ENCODE data around the gene CTDSPL.

Gene CTDSPL

DNA sequence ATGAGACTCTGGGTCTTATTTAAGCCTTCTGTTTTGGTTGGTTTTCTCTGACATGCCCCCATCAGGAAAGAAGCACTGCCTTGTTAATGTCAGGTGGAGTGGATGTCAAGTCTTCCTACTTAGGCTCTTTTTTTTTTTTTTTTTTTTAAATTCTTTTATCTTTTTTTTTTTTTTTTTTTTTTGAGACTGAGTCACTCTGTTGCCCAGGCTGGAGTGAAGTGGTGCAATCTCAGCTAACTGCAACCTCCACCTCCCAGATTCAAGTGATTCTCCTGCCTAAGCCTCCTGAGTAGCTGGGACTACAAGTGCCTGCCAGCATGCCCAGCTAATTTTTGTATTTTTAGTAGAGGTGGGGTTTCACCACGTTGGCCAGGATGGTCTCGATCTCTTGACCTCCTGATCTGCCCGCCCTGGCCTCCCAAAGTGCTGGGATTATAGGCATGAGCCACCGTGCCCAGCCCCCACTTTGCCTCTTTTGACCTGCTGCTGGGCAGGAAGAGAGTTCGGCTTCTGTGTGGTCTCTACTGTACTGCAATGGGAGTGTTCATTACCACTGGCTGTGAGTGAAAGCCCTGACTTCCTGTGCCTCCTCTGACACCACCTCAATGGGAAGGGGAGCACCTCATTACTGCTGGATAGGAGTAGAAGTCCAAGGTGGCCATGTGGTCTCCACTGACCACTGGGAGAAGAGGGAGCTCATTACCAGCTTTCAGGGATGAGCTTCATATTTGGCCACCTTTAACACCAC, 10.9 kb downstream of the CTDSPL start:
- Histone ChIP-seq H3K36me3 (ENCODE audit: insufficient read depth) (no peaks in the 10 kb centered on the region), H3K9ac (no peak overlapping the region), H2AFZ (ENCODE audit: low read depth) (no peak overlapping the region), H3K27me3 (ENCODE audit: insufficient read depth, low read depth) (no peaks in the 10 kb centered on the region), H3K4me2 (no peak overlapping the region), H3K79me2 (ENCODE audit: insufficient read depth, low read depth) (no peaks in the 10 kb centered on the region), H3K27ac (no peak overlapping the region), H3K4me1 (ENCODE audit: low read depth, poor library complexity, severe bottlenecking) (no peaks in the 10 kb centered on the region), H3K4me3 (IDR thresholded peaks at IDR 0.05; ENCODE audit: insufficient read depth, low read depth, low read length) (no peak overlapping the region), H4K20me1 (ENCODE audit: insufficient read depth) (no peaks in the 10 kb centered on the region)
- TF ChIP-seq, protein P1, sequence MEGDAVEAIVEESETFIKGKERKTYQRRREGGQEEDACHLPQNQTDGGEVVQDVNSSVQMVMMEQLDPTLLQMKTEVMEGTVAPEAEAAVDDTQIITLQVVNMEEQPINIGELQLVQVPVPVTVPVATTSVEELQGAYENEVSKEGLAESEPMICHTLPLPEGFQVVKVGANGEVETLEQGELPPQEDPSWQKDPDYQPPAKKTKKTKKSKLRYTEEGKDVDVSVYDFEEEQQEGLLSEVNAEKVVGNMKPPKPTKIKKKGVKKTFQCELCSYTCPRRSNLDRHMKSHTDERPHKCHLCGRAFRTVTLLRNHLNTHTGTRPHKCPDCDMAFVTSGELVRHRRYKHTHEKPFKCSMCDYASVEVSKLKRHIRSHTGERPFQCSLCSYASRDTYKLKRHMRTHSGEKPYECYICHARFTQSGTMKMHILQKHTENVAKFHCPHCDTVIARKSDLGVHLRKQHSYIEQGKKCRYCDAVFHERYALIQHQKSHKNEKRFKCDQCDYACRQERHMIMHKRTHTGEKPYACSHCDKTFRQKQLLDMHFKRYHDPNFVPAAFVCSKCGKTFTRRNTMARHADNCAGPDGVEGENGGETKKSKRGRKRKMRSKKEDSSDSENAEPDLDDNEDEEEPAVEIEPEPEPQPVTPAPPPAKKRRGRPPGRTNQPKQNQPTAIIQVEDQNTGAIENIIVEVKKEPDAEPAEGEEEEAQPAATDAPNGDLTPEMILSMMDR (conservative IDR thresholded peaks at IDR 0.05; ENCODE audit: low read depth, low read length) = no peak

DNA sequence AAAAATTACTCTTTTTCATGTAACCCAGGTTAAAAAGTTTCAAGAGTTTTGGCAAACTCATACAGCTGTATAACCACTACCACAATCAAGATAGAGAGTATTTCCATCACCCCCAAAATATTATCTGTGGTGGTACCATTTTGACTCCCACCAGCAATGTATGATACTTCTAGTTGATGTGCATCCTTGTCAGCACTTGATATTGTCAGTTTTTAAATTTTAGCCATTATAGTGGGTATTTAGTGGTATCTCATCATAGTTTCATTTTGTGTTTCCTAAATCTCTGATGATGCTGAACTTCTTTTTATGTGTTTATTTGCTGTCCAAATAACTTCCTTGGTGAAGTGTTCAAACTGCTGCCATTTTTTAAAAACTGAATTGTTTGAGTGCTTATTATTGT, 14.6 kb downstream of the CTDSPL start:
- no peak overlapping the region for H2AFZ ChIP-seq (ENCODE audit: low read depth)
- H3K4me3 ChIP-seq (IDR thresholded peaks at IDR 0.05; ENCODE audit: insufficient read depth, low read depth, low read length) = no peak overlapping the region
- H3K9ac ChIP-seq = no peak overlapping the region
- no peaks in the 10 kb centered on the region for H3K27me3 ChIP-seq (ENCODE audit: insufficient read depth, low read depth)
- no peak overlapping the region for H3K27ac ChIP-seq
- H3K36me3 ChIP-seq (ENCODE audit: insufficient read depth) = no peaks in the 10 kb centered on the region
- no peak overlapping the region for H3K4me2 ChIP-seq
- H3K4me1 ChIP-seq (ENCODE audit: low read depth, poor library complexity, severe bottlenecking) = no peaks in the 10 kb centered on the region
- H4K20me1 ChIP-seq (ENCODE audit: insufficient read depth) = no peaks in the 10 kb centered on the region
- no peaks in the 10 kb centered on the region for H3K79me2 ChIP-seq (ENCODE audit: insufficient read depth, low read depth)
- TF ChIP-seq, protein P1 (conservative IDR thresholded peaks at IDR 0.05; ENCODE audit: low read depth, low read length) = no peak

DNA sequence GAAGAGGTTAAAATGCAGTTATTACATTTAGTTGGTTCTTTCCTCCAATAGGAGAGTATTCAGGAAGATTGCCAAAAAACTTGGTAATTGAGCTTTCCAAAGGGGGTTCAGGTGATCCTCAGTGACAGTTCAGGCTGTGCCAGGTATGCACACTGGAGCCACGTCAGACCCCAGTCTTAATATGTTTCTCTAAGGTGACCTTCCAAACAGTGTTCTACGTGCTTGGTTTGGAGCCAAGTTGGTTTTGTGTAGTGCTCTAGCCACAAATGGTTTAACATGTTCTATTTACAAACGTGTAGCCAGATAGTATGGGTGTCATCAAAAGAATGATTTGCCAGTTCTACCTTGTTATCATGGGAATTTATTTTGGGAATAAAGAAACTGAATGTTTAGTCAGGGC, 21.0 kb downstream of the CTDSPL start:
- Histone ChIP-seq H3K27me3 (ENCODE audit: insufficient read depth, low read depth) (no peaks in the 10 kb centered on the region), H3K27ac (no peak overlapping the region), H3K4me3 (IDR thresholded peaks at IDR 0.05; ENCODE audit: insufficient read depth, low read depth, low read length) (no peak overlapping the region), H3K36me3 (ENCODE audit: insufficient read depth) (no peaks in the 10 kb centered on the region), H3K9ac (no peak overlapping the region), H3K4me2 (no peak overlapping the region), H3K79me2 (ENCODE audit: insufficient read depth, low read depth) (no peaks in the 10 kb centered on the region), H3K4me1 (ENCODE audit: low read depth, poor library complexity, severe bottlenecking) (no peaks in the 10 kb centered on the region), H4K20me1 (ENCODE audit: insufficient read depth) (no peaks in the 10 kb centered on the region), H2AFZ (ENCODE audit: low read depth) (no peak overlapping the region)
- TF ChIP-seq, protein P1 (conservative IDR thresholded peaks at IDR 0.05; ENCODE audit: low read depth, low read length) = no peak

DNA sequence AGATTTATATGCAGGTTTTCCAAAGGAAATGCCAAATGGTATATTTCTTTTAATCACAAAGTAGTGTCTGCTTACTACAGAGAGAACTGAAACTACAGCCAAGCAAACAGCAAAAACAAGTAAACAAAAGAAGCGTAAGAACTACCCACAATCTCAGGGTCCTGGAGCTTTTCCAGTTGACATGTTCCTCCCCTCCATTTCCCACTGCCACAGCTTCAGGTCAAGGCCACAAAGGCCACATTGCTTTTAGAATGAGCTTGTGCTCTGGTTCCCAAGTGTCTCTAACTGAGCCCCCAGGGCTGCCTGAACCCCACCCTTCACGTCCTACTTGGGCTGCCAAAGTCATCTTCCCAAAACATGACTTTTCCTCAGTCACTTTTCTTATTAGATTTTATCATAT, 24.1 kb downstream of the CTDSPL start:
- no peak overlapping the region for H3K27ac ChIP-seq
- H4K20me1 ChIP-seq (ENCODE audit: insufficient read depth) = no peaks in the 10 kb centered on the region
- no peaks in the 10 kb centered on the region for H3K4me1 ChIP-seq (ENCODE audit: low read depth, poor library complexity, severe bottlenecking)
- H3K36me3 ChIP-seq (ENCODE audit: insufficient read depth) = no peaks in the 10 kb centered on the region
- H3K4me3 ChIP-seq (IDR thresholded peaks at IDR 0.05; ENCODE audit: insufficient read depth, low read depth, low read length) = no peak overlapping the region
- no peak overlapping the region for H3K9ac ChIP-seq
- H3K27me3 ChIP-seq (ENCODE audit: insufficient read depth, low read depth) = no peaks in the 10 kb centered on the region
- no peak overlapping the region for H3K4me2 ChIP-seq
- no peak overlapping the region for H2AFZ ChIP-seq (ENCODE audit: low read depth)
- TF ChIP-seq, protein P1 (conservative IDR thresholded peaks at IDR 0.05; ENCODE audit: low read depth, low read length) = no peak
- H3K79me2 ChIP-seq (ENCODE audit: insufficient read depth, low read depth) = no peaks in the 10 kb centered on the region

Data from KMS-11 (cell line).